Activated T-cell treated with anti-CD3 and anti-CD28 coated beads, Interleukin-2, amount 50 U/mL, for 72 hours (primary cell): ENCODE results near the gene RFX3. TPM values are rescaled to one million over a fixed set of nuclear protein-coding genes. Genes with fewer than 3 reads are reported as not detected.

ENCODE experiments used
- ATAC-seq, 2 donors: fragments of 150-1000 bp; cut with Tn5 transposase; replicated peaks in 1 of 2; 2 replicates each; pipeline ENCODE4 v1.10.0; 2021; ENCODE audit warnings: moderate library complexity in 2 of 2, mild to moderate bottlenecking in 1 of 2
- DNase-seq, 2 donors: peaks; one replicate each; pipeline ENCODE4 v3.0.0; 2021 to 2022; ENCODE audit warnings: mixed read lengths in 1 of 2
- H3K27ac Mint-ChIP-seq: one replicate; pipeline ENCODE4 v1.8.0; 2022; ENCODE audit warnings: mild to moderate bottlenecking, moderate library complexity, mixed read lengths
- H3K27me3 Mint-ChIP-seq: one replicate; pipeline ENCODE4 v1.8.0; 2022; ENCODE audit warnings: low read depth, mixed read lengths
- H3K36me3 Mint-ChIP-seq, 2 donors: one replicate each; pipeline ENCODE4 v1.8.0; 2022; ENCODE audit warnings: mixed read lengths in 2 of 2, mild to moderate bottlenecking in 1 of 2; ENCODE audit not compliant: insufficient read depth in 2 of 2
- H3K4me1 Mint-ChIP-seq: one replicate; pipeline ENCODE4 v1.8.0; 2022; ENCODE audit warnings: low read depth, mixed read lengths
- H3K4me3 Mint-ChIP-seq, 2 donors: one replicate each; pipeline ENCODE4 v1.8.0; 2022; ENCODE audit warnings: mild to moderate bottlenecking in 2 of 2, mixed read lengths in 2 of 2, moderate library complexity in 2 of 2
- H3K9me3 Mint-ChIP-seq, 2 donors: one replicate each; pipeline ENCODE4 v1.8.0; 2022; ENCODE audit warnings: mixed read lengths in 2 of 2
- total RNA-seq, 2 donors: library from RNA; stranded (reverse); gene quantifications; one replicate each; pipeline ENCODE4 v1.2.3, GENCODE V29; 2022

RFX3 gene
- total RNA-seq, 2 donors from 2014 or later, result 20.1 to 20.2 TPM

DNA sequence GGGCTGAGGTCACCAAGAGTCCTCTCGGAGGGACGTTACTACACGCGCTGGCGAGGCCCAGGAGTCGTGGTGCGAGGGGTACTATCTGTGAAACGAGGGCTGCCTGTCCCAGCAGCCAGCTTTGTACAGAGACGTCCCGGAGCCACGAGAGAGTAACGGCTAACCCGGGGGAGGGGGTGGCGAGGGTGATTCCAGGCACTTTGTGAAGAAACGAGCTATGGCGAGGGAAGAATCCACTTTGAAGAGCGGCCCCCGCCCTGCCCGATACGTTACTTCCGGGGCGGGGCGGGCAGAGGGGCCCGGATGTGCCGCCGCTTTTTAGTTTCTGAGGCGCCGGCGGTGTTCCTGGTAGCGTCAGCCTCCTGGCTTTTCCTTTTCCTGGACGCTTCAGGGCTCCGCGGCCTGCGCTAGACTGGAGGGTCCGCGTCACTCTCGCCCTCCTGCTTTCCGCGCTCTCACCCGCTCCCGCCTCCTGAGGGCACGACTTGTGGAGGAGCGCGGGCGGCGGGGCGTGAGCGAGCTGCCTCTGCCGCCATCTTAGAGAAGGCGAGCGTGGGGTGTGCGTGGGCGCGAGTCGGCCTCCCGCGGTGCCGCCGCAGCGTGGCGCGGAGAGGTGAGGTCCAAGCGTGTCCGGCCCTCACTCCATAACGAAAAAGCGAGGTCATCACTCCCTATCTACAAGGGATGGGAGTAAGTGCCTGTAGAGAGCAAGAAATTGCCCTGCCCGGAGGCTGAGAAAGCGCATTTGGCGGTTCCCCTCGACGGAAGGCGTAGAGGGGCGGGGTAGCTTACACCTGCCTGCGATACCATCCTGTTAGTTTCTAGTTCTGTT lies 580 bp upstream of the RFX3 start:
- no peaks in the 10 kb centered on the region for H3K9me3 Mint-ChIP-seq
- peaks cover 69% of the 10 kb centered on the region for H3K4me1 Mint-ChIP-seq
- H3K4me3 Mint-ChIP-seq, result peak overlapping the region; percentile 88 to 96
- peaks cover 7 to 9% of the 10 kb centered on the region in 2 donors for H3K36me3 Mint-ChIP-seq
- peak overlapping the region; percentile 97 for H3K27ac Mint-ChIP-seq
- ATAC-seq, result peak; percentile 68 to 69
- DNase-seq, result peak; percentile 89 to 90
- H3K27me3 Mint-ChIP-seq, result no peaks in the 10 kb centered on the region

DNA sequence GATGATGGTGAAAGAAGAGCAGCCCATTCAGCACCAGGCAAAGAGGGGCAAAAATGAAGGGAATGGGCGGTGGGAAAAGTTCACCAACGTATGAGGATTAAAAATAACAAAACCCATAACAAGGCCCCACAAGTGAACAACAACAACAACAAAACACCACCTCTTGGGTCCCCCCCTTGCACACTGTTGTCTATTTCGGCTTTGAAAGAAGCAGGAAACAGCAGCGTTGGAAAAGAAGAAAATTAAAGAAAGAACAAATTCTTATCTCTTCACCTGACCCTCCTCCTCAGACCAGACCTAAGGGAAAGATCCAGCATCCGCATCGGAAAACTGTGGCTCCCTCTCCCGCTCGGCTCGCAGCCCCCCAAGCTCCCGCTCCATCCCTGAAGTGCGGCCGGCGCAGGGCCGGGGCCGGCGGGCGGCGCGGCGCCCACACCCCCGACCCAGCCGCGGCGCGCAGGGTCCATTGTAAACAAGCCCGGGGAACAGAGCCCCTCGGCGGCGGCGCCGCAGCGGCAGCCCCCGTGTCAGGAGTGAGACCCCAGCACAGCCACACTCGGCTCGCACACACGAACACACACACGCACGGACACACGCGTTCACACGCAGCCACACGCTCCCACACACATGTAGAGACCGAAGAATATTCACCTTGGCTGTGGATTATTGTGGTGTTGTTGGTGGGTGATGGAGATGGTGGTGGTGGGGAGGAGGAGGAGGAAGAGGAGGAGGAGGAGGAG lies 535 bp downstream of the RFX3 start:
- Mint-ChIP-seq H3K9me3 (no peaks in the 10 kb centered on the region), H3K27ac (peak overlapping the region; percentile 98), H3K36me3 (peaks cover 5 to 7% of the 10 kb centered on the region in 2 donors), H3K4me3 (peak overlapping the region; percentile 88 to 96), H3K4me1 (peaks cover 62% of the 10 kb centered on the region), H3K27me3 (no peaks in the 10 kb centered on the region)
- DNase-seq (peak in 1 of 2 donors; percentile 41), ATAC-seq (peak in 1 of 2 donors; percentile 1)

DNA sequence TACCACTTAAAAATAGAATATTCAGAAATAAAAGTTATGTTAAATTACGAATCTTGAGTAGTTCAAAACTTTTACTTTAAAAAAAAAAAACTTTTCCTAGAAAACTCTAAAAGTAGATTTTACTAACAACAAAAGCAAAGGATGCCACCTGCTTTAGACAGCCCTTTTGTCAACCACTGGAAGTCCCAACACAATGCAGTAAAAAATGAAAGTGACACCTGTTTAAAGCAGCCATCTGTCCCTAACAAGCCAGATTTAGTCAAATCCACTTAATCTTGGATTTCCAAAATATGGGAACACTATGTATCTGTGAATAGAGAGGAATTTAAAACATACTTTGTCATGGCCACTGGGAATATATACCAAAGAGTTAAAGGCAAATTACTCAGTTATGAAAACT lies 3.8 kb downstream of the RFX3 start:
- H3K27ac Mint-ChIP-seq, result no peak overlapping the region

DNA sequence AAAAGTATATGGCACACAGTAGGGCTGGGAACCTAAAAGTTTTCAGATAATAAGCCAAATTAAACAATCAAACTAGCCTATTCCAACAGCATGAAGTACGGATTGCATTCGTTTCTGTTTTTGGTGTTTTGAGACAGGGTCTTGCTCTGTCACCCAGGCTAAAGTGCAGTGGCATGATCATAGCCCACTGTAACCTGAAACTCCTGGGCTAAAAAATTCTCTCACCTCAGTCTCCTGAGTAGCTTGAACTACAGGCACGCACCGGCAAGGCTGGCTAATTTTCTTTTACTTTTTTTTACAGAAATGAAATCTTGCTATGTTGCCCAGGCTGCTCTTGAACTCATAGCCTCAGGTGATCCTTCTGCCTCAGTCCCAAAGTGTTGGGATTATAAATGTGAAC lies 5.2 kb downstream of the RFX3 start:
- H3K9me3 Mint-ChIP-seq, result no peaks in the 10 kb centered on the region
- no peak overlapping the region for H3K4me3 Mint-ChIP-seq
- H3K27ac Mint-ChIP-seq, result no peak overlapping the region
- H3K27me3 Mint-ChIP-seq, result no peaks in the 10 kb centered on the region
- no peak for ATAC-seq
- DNase-seq, result no peak
- H3K36me3 Mint-ChIP-seq, result peaks cover 2 to 7% of the 10 kb centered on the region in 2 donors
- H3K4me1 Mint-ChIP-seq, result peaks cover 33% of the 10 kb centered on the region

More for the DNA sequence above, 3.8 kb downstream of the RFX3 start:
- no peaks in the 10 kb centered on the region for H3K27me3 Mint-ChIP-seq
- ATAC-seq (no peak), DNase-seq (no peak)
- no peaks in the 10 kb centered on the region for H3K9me3 Mint-ChIP-seq
- H3K4me3 Mint-ChIP-seq, result peak overlapping the region; percentile 88 to 96
- peaks cover 34% of the 10 kb centered on the region for H3K4me1 Mint-ChIP-seq
- H3K36me3 Mint-ChIP-seq, result peaks cover 2 to 9% of the 10 kb centered on the region in 2 donors

DNA sequence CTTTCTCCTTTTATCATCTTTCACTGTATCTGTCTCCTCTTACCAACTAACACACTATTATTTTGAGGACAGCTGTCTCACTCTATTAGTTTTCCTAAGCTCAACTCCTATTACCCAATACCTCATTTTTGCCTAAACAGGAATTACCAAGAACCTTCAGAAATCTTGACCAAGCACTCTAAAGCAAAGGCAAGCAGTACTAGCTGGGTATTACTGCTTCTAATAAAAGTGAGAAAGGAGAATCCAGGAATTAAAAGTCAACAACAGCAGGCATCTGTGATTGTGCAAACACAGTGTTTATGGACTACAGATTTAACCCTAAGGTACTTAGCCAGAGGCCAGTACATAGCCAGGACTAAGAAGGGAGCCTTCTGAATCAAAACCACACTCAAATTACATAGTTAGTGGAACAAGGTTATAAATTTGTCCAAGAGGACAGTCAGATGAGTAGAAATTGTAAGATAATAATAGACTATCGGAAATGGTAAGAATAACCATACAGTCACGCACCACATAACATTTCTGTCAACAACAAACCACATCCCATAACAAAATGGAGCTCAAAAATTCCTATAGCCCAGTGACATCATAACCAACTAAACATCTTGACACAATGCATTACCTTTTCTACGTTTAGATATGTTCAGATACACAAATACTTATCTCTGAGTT lies 8.3 kb downstream of the RFX3 start:
- H3K27me3 Mint-ChIP-seq, result no peaks in the 10 kb centered on the region
- ATAC-seq (no peak), DNase-seq (no peak)
- H3K4me3 Mint-ChIP-seq, result no peak overlapping the region
- no peaks in the 10 kb centered on the region for H3K9me3 Mint-ChIP-seq
- peaks cover 20% of the 10 kb centered on the region for H3K4me1 Mint-ChIP-seq
- H3K36me3 Mint-ChIP-seq, result peaks cover 1 to 2% of the 10 kb centered on the region in 2 donors
- H3K27ac Mint-ChIP-seq, result no peak overlapping the region

DNA sequence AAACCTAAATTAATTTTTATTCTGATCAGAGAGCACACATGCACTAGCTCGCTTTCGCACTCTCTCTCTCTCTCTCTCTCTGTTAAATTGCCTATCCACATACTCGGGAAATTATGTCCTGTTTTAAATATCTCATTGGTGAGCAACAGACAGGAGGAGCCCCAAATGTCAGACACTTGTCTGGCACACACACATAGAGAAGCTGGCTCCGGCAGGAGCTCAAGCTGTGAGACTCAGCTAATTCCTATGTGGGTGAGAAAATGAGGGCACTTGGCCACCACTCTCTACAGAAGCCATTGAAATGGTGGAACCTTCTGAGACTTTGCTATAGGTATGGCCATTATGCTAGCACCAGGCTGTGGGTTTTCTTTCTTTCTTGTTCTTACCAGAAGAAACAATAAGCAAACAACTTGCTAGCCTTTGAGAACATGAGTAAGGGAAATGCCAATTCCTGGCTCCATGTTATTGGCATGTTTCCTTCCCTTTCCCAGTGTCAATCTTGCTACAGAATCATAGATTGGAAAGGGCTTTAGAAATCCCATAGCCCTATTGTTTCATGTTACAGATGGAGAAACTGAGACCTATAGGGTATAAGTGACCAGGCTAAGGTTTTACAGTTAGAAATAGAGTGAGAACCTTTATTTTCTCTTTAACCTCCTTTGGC lies 9.0 kb downstream of the RFX3 start:
- Mint-ChIP-seq H3K27ac (no peak overlapping the region), H3K4me3 (no peak overlapping the region), H3K4me1 (peaks cover 13% of the 10 kb centered on the region), H3K9me3 (no peaks in the 10 kb centered on the region), H3K27me3 (no peaks in the 10 kb centered on the region), H3K36me3 (peaks cover 1 to 2% of the 10 kb centered on the region in 2 donors)
- ATAC-seq, result no peak
- DNase-seq, result no peak

DNA sequence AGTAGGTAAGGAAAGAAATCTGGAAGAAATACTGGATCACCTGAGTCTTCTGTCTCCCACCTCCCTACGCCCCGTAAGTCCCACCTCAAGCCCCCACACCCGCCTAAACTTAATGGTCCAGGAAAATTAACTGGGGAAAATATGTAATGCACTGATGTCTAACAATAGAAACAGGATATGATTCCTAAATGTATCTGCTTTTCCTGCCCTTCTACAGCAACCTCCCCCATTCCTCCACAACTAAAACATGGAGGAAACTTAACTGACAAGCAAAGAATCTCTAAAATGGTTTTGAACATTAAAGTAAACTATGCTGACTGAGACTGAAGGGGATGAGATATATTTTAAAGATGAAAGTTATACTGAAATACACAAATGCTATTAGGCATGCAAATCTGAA lies 10.4 kb downstream of the RFX3 start:
- H3K4me1 Mint-ChIP-seq, result peaks cover 20% of the 10 kb centered on the region
- DNase-seq (no peak), ATAC-seq (no peak)
- no peak overlapping the region for H3K27ac Mint-ChIP-seq
- peaks cover 1 to 2% of the 10 kb centered on the region in 2 donors for H3K36me3 Mint-ChIP-seq
- no peak overlapping the region for H3K4me3 Mint-ChIP-seq
- no peaks in the 10 kb centered on the region for H3K9me3 Mint-ChIP-seq
- no peaks in the 10 kb centered on the region for H3K27me3 Mint-ChIP-seq

DNA sequence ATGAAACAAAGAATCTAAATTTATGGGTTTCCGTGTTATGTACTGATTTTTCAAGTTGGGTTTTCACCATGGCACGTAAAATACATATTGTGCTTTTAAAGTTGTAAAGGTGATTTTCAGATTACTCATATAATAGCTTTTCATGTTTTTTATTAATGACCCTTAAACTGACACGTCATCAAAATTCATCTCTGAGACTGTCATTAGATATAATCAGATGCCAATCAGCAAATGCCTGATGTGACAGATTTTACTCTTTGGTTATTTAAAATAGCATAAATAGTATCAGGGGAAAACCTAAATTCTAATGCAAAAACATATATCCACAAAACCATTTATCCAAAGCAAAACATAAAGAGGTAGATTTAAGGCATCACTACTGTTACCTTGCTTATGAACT lies 11.0 kb downstream of the RFX3 start:
- H3K4me3 Mint-ChIP-seq, result no peak overlapping the region
- no peak overlapping the region for H3K27ac Mint-ChIP-seq
- ATAC-seq (no peak), DNase-seq (no peak)
- H3K36me3 Mint-ChIP-seq, result peaks cover 1 to 2% of the 10 kb centered on the region in 2 donors
- no peaks in the 10 kb centered on the region for H3K9me3 Mint-ChIP-seq
- no peaks in the 10 kb centered on the region for H3K27me3 Mint-ChIP-seq
- H3K4me1 Mint-ChIP-seq, result peaks cover 20% of the 10 kb centered on the region

DNA sequence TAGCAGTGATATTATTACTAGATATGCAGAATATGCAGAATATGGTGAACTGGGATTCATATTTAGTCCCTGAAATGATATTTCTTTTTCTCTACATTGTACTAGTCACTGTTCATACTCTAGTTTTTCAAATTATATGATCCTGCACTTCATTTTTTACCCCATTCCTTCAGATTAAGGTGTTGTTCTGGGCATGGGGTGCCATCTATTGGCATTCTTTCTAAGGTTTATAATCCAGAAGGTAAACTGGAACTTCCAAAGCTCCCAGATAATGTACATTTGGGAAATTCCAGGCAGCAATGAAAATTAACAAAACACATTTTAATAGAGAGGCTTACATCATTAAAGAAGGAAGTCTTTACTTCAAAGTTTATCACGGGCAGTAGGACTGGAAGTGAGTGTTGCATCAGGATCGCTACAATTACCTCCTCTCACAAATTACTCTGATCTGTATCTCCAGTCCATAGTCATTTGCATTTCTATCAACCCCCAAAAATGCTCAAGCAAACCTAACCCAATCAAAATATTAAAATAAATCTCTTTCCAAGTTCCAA lies 12.5 kb downstream of the RFX3 start:
- DNase-seq (no peak), ATAC-seq (no peak)
- H3K27ac Mint-ChIP-seq, result no peak overlapping the region
- H3K4me1 Mint-ChIP-seq, result peaks cover 27% of the 10 kb centered on the region
- H3K36me3 Mint-ChIP-seq, result peaks cover 1 to 2% of the 10 kb centered on the region in 2 donors
- no peaks in the 10 kb centered on the region for H3K27me3 Mint-ChIP-seq
- H3K4me3 Mint-ChIP-seq, result no peak overlapping the region
- H3K9me3 Mint-ChIP-seq, result no peaks in the 10 kb centered on the region

DNA sequence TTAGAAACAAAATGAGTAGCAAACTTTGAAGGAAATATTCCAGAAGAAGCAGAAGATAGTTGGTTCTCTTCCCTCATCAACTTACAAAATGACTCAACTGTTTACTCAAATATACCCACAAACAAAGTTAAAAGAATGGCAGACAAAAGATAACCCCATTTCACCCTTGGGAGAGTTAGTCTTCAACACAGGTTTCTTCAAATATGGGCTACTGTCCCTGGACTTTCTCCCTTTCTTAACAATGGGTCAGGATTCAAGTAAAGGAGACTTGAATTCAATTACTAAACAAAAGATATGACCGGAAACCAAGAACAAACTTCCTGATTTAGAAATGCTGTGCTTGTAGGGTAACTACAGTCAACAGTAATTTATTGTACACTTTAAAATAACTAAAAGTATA lies 14.2 kb downstream of the RFX3 start:
- Mint-ChIP-seq H3K27ac (peak overlapping the region; percentile 82), H3K27me3 (no peaks in the 10 kb centered on the region), H3K9me3 (no peaks in the 10 kb centered on the region), H3K4me3 (peak overlapping the region in 1 of 2 donors; percentile 43), H3K4me1 (peaks cover 39% of the 10 kb centered on the region), H3K36me3 (peaks cover 0 to 1% of the 10 kb centered on the region in 2 donors)
- ATAC-seq (no peak), DNase-seq (no peak)

DNA sequence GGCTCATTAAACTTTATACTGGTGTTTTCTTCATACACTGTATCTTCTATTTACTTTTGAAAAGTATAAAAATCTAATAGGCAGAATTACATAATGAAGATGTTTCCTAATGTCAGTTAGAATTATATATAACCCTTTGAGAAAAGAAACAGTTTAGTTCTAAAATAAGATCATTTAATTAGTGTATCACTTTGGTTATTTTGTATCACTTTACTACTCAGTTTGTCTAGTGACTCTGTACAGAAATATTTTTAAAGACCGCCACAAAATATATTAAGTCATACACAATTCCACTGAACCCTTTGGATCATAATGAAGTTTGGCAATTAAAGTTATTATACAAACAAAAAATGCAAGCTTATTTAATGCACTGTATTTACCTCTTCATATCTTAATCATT lies 15.0 kb downstream of the RFX3 start:
- ATAC-seq, result no peak
- Mint-ChIP-seq H3K9me3 (no peaks in the 10 kb centered on the region), H3K27ac (no peak overlapping the region), H3K4me1 (peaks cover 40% of the 10 kb centered on the region), H3K36me3 (peaks cover 0 to 1% of the 10 kb centered on the region in 2 donors), H3K27me3 (no peaks in the 10 kb centered on the region), H3K4me3 (no peak overlapping the region)
- no peak for DNase-seq

DNA sequence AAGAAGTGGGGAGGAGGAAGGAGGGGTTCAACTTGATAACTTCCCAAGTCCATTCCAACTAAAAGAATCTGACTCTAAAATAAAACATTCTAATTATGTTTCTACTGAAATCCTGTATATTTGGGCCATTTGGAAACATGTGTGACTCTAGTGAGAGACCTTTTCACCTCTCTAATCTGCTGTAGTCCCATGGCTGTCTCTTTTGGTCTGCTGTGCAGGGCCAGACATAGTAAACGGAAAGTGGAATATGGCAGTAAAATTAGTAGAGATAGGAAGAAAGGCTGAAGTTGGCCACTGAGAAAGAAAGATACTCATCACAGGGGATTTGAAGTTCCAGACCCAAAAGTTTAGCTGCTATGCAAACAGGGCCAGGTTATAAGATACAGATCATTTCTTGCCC lies 15.9 kb downstream of the RFX3 start:
- ATAC-seq (no peak), DNase-seq (no peak)
- H3K36me3 Mint-ChIP-seq, result peaks cover 0 to 1% of the 10 kb centered on the region in 2 donors
- H3K4me1 Mint-ChIP-seq, result peaks cover 43% of the 10 kb centered on the region
- no peaks in the 10 kb centered on the region for H3K27me3 Mint-ChIP-seq
- H3K27ac Mint-ChIP-seq, result no peak overlapping the region
- no peaks in the 10 kb centered on the region for H3K9me3 Mint-ChIP-seq
- no peak overlapping the region for H3K4me3 Mint-ChIP-seq
